HepG2 (cell line): ENCODE measurements around the gene DAB2. TPM values are rescaled to one million over a fixed set of nuclear protein-coding genes. Genes with fewer than 3 reads are reported as not detected.

Experiments
- AKAP8 ChIP-seq: sonication (generic); formaldehyde crosslinking; IDR thresholded peaks from 2 replicates; pipeline ENCODE4 v1.5.1; 2020; ENCODE audit warnings: mild to moderate bottlenecking, missing genetic modification reagents
- BCL6 ChIP-seq: IDR thresholded peaks from 2 replicates; pipeline ENCODE4 v1.6.1; 2016; ENCODE audit warnings: missing genetic modification reagents, missing compliant biosample characterization
- BHLHE40 ChIP-seq: IDR thresholded peaks from 2 replicates; pipeline ENCODE4 v1.6.1; 2011; ENCODE audit warnings: low read length, improper control_type of control experiment
- CREB1 ChIP-seq, 2 experiments: fragments of 450-650 bp in 1 of 2; IDR thresholded peaks; 2 replicates each; pipeline ENCODE4 v1.6.1; 2016 to 2017; ENCODE audit warnings: control low read depth in 1 of 2, mild to moderate bottlenecking in 1 of 2, missing compliant biosample characterization in 1 of 2, missing genetic modification characterization in 1 of 2
- HMG20A ChIP-seq: IDR thresholded peaks from 2 replicates; pipeline ENCODE4 v1.6.1; 2016; ENCODE audit warnings: borderline replicate concordance
- MYPOP ChIP-seq: sonication (generic); formaldehyde crosslinking; IDR thresholded peaks from 2 replicates; pipeline ENCODE4 v1.8.1; 2023; ENCODE audit warnings: mild to moderate bottlenecking, moderate library complexity, missing genetic modification reagents
- MZF1 ChIP-seq: sonication (generic); formaldehyde crosslinking; IDR thresholded peaks from 2 replicates; pipeline ENCODE4 v1.8.1; 2023; ENCODE audit warnings: mild to moderate bottlenecking, missing genetic modification reagents, borderline replicate concordance
- SIX1 ChIP-seq: sonication (generic); formaldehyde crosslinking; IDR thresholded peaks from 2 replicates; pipeline ENCODE4 v1.4.0; 2020; ENCODE audit warnings: missing genetic modification reagents, borderline replicate concordance
- SP5 ChIP-seq: IDR thresholded peaks from 2 replicates; pipeline ENCODE4 v1.6.1; 2016; ENCODE audit warnings: low read depth, borderline replicate concordance
- TEF ChIP-seq: sonication (generic); formaldehyde crosslinking; IDR thresholded peaks from 2 replicates; pipeline ENCODE4 v1.5.0; 2020; ENCODE audit warnings: missing genetic modification reagents
- YEATS4 ChIP-seq: sonication (generic); formaldehyde crosslinking; IDR thresholded peaks from 2 replicates; pipeline ENCODE4 v1.4.0; 2020; ENCODE audit warnings: missing genetic modification reagents, borderline replicate concordance
- ZFY ChIP-seq: sonication (generic); formaldehyde crosslinking; IDR thresholded peaks from 2 replicates; pipeline ENCODE4 v1.4.0; 2020; ENCODE audit warnings: missing genetic modification reagents
- ZMYM4 ChIP-seq: sonication (generic); formaldehyde crosslinking; IDR thresholded peaks from 2 replicates; pipeline ENCODE4 v1.8.1; 2023; ENCODE audit warnings: mild to moderate bottlenecking, missing genetic modification reagents
- ZNF124 ChIP-seq: sonication (generic); formaldehyde crosslinking; IDR thresholded peaks from 2 replicates; pipeline ENCODE4 v1.4.0; 2020; ENCODE audit warnings: missing genetic modification reagents
- ZNF264 ChIP-seq: sonication (generic); formaldehyde crosslinking; IDR thresholded peaks from 2 replicates; pipeline ENCODE4 v1.4.0; 2020; ENCODE audit warnings: missing genetic modification reagents
- ZNF326 ChIP-seq: sonication (generic); formaldehyde crosslinking; IDR thresholded peaks from 2 replicates; pipeline ENCODE4 v1.4.0; 2020; ENCODE audit warnings: missing genetic modification reagents, borderline replicate concordance
- ZNF382 ChIP-seq: sonication (generic); formaldehyde crosslinking; IDR thresholded peaks from 2 replicates; pipeline ENCODE4 v1.5.0; 2020; ENCODE audit warnings: missing genetic modification reagents, mild to moderate bottlenecking, borderline replicate concordance
- polyA plus RNA-seq, 8 experiments: library from polyadenylated mRNA; depleted of rRNA in 3 of 8; stranded (reverse) in 7 of 8; unstranded in 1 of 8; fragments of >200 nt; fragmentation: Illumina TruSeq in 4 of 8; extraction: Trizol in 4 of 8; gene quantifications; 2 replicates each; pipeline versions ENCODE4 v1.2.1 to v1.2.3, GENCODE V29; 2011 to 2016; ENCODE audit warnings: low read depth in 4 of 8, missing spikeins in 1 of 8, mixed read lengths in 1 of 8; ENCODE audit not compliant: insufficient read depth in 1 of 8
- total RNA-seq, 5 experiments: library from RNA; depleted of rRNA; stranded (reverse); fragments of >200 nt; fragmentation: Illumina TruSeq; extraction: Trizol; gene quantifications; 2 replicates each; pipeline ENCODE4 v1.2.3, GENCODE V29; 2016; ENCODE audit warnings: low read depth in 1 of 5
- TF ChIP-seq, protein P1 (sequence below): sonication (generic); formaldehyde crosslinking; IDR thresholded peaks from 2 replicates; pipeline ENCODE4 v1.5.0; 2020; ENCODE audit warnings: missing genetic modification reagents, mild to moderate bottlenecking, borderline replicate concordance
- TF ChIP-seq, protein P2 (sequence below): sonication (generic); formaldehyde crosslinking; conservative IDR thresholded peaks from 2 replicates; pipeline ENCODE4 v1.4.0; 2020; ENCODE audit warnings: mild to moderate bottlenecking, missing genetic modification reagents, moderate library complexity
- TF ChIP-seq, protein P3 (sequence below): sonication (generic); IDR thresholded peaks from 2 replicates; pipeline ENCODE4 v1.6.1; 2016; ENCODE audit warnings: low read depth, borderline replicate concordance

DAB2 gene
- total and polyA plus RNA-seq, 2 of the 13 experiments (the other 11 are each of a cell fraction or from before 2014, with no cell fraction given), result 6.4 to 6.5 TPM

DNA sequence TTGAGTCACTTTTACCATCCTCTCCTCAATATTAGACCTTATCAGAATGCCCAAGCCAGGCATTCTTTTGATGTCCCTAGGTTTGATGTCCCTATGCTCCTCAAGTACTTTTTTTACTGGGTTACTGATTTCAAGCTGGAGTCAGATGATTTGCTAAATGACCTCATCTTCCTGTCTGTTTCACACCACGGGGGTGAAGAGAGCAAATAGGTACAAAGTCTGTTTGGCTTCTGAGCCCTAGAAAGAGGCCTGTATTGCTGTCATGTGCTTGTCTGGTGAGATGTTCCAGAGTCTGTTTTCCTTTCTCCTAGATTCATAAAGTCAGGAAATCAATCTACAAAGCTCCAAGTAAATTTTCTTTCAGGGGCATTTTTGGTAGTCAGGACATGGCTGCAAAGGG, 12.7 kb upstream of the DAB2 start (continued):
- TF ChIP-seq ZNF382 (CRISPR knock-in tag) (no peak), ZNF124 (0 out of 2 replicates have a peak, but pooled peaks have one; percentile 48), ZNF326 (CRISPR knock-in tag) (no peak), CREB1 (IDR thresholded peaks at IDR 0.05) (no peak), CREB1 (CRISPR knock-in tag; IDR thresholded peaks at IDR 0.05) (no peak), AKAP8 (no peak), ZNF264 (CRISPR knock-in tag) (peak; percentile 47; the same call in 1 of the 2 replicates), HMG20A (CRISPR knock-in tag) (peak; percentile 93), YEATS4 (0 out of 2 replicates have a peak, but pooled peaks have one; percentile 39), SIX1 (0 out of 2 replicates have a peak, but pooled peaks have one; percentile 61), MYPOP (CRISPR knock-in tag) (no peak), BHLHE40 (peak; percentile 93), ZMYM4 (CRISPR knock-in tag) (peak; percentile 65; the same call in 1 of the 2 replicates), MZF1 (CRISPR knock-in tag) (no peak), BCL6 (peak; percentile 98), SP5 (CRISPR knock-in tag) (peak; percentile 69; the same call in 1 of the 2 replicates), ZFY (0 out of 2 replicates have a peak, but pooled peaks have one; percentile 26), TEF (CRISPR knock-in tag) (no peak)
- TF ChIP-seq, protein P1, sequence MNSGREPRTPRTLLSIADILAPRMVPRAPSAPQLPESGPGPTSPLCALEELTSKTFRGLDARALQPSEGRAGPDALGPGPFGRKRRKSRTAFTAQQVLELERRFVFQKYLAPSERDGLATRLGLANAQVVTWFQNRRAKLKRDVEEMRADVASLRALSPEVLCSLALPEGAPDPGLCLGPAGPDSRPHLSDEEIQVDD, result no peak
- TF ChIP-seq, protein P2, sequence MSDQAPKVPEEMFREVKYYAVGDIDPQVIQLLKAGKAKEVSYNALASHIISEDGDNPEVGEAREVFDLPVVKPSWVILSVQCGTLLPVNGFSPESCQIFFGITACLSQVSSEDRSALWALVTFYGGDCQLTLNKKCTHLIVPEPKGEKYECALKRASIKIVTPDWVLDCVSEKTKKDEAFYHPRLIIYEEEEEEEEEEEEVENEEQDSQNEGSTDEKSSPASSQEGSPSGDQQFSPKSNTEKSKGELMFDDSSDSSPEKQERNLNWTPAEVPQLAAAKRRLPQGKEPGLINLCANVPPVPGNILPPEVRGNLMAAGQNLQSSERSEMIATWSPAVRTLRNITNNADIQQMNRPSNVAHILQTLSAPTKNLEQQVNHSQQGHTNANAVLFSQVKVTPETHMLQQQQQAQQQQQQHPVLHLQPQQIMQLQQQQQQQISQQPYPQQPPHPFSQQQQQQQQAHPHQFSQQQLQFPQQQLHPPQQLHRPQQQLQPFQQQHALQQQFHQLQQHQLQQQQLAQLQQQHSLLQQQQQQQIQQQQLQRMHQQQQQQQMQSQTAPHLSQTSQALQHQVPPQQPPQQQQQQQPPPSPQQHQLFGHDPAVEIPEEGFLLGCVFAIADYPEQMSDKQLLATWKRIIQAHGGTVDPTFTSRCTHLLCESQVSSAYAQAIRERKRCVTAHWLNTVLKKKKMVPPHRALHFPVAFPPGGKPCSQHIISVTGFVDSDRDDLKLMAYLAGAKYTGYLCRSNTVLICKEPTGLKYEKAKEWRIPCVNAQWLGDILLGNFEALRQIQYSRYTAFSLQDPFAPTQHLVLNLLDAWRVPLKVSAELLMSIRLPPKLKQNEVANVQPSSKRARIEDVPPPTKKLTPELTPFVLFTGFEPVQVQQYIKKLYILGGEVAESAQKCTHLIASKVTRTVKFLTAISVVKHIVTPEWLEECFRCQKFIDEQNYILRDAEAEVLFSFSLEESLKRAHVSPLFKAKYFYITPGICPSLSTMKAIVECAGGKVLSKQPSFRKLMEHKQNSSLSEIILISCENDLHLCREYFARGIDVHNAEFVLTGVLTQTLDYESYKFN, result peak; percentile 87
- TF ChIP-seq, protein P3, sequence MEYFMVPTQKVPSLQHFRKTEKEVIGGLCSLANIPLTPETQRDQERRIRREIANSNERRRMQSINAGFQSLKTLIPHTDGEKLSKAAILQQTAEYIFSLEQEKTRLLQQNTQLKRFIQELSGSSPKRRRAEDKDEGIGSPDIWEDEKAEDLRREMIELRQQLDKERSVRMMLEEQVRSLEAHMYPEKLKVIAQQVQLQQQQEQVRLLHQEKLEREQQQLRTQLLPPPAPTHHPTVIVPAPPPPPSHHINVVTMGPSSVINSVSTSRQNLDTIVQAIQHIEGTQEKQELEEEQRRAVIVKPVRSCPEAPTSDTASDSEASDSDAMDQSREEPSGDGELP, result peak; percentile 84; the same call in 1 of the 2 replicates
